HG02970 (cell line): ENCODE results near the gene RFXANK.

ENCODE experiments used
- ATAC-seq: cut with Tn5 transposase; IDR thresholded peaks from one replicate; pipeline ENCODE4 v1.9.1; 2021; ENCODE audit warnings: mild to moderate bottlenecking, moderate library complexity, moderate number of reproducible peaks; ENCODE audit not compliant: unreplicated experiment, low FRiP score

Gene RFXANK

GRCh38 chr19:19226204-19226603 is 34.1 kb downstream of the RFXANK start:
- no peak for ATAC-seq

GRCh38 chr19:19226663-19227062 is 34.6 kb downstream of the RFXANK start:
- ATAC-seq = no peak

GRCh38 chr19:19227217-19227616 is 35.2 kb downstream of the RFXANK start:
- no peak for ATAC-seq

GRCh38 chr19:19229701-19230100 is 37.6 kb downstream of the RFXANK start:
- no peak for ATAC-seq

- ATAC-seq = no peak
Observed at GRCh38 chr19:19230999-19231398, 38.9 kb downstream of the RFXANK start.

GRCh38 chr19:19232261-19232721 is 40.2 kb downstream of the RFXANK start:
- ATAC-seq = no peak

GRCh38 chr19:19234220-19234816 is 42.3 kb downstream of the RFXANK start:
- ATAC-seq = no peak

GRCh38 chr19:19236173-19236572 is 44.1 kb downstream of the RFXANK start:
- ATAC-seq = no peak

- no peak for ATAC-seq
Observed at GRCh38 chr19:19238126-19238894, 46.3 kb downstream of the RFXANK start.

GRCh38 chr19:19239675-19240074 is 47.6 kb downstream of the RFXANK start:
- ATAC-seq = no peak

GRCh38 chr19:19240476-19240875 is 48.4 kb downstream of the RFXANK start:
- ATAC-seq = no peak

GRCh38 chr19:19250196-19250801 is 58.2 kb downstream of the RFXANK start:
- ATAC-seq = no peak
